ENCODE data around the gene TMEM181.
"Not testable (repeated sequence)": the region's sequence is repeated elsewhere in the genome, so short reads cannot be mapped to it uniquely, and the experiment has no call there.

Gene TMEM181

GRCh38 chr6:158519761-158520160 lies 40.1 kb upstream of the TMEM181 start:
- Histone ChIP-seq H3K9me3 (replicated peaks; ENCODE audit: insufficient read depth, low read length) (no peaks in the 10 kb centered on the region), H3K4me2 (ENCODE audit: low read depth, low read length) (no peak overlapping the region), H3K27ac (ENCODE audit: low read length) (no peak overlapping the region), H3K4me1 (ENCODE audit: low read length) (no peaks in the 10 kb centered on the region), H3K9ac (ENCODE audit: low read length) (no peak overlapping the region), H3F3A (ENCODE audit: insufficient read depth, low read length) (no peaks in the 10 kb centered on the region), H3K79me2 (ENCODE audit: low read length) (no peaks in the 10 kb centered on the region), H3K4me3 (ENCODE audit: low read length) (no peak overlapping the region), H3K9me2 (replicated peaks; ENCODE audit: insufficient read depth, low read length) (no peaks in the 10 kb centered on the region), H3K36me3 (replicated peaks; ENCODE audit: insufficient read depth, low read length) (no peaks in the 10 kb centered on the region), H3K27me3 (replicated peaks; ENCODE audit: insufficient read depth, low read length) (no peaks in the 10 kb centered on the region), H2AFZ (ENCODE audit: low read length) (no peak overlapping the region), H4K20me1 (ENCODE audit: insufficient read depth, low read length) (no peaks in the 10 kb centered on the region)
- DNase-seq, result no peak
- TF ChIP-seq EZH2 (optimal IDR thresholded peaks at IDR 0.05; ENCODE audit: low read depth, low read length) (no peak), EZH2phosphoT487 (IDR thresholded peaks at IDR 0.05; ENCODE audit: low read length) (no peak), CTCF (IDR thresholded peaks at IDR 0.05; ENCODE audit: low read length) (no peak)

GRCh38 chr6:158520975-158521374 lies 38.9 kb upstream of the TMEM181 start:
- H3K9me3 ChIP-seq (replicated peaks; ENCODE audit: insufficient read depth, low read length); H3K79me2 ChIP-seq (ENCODE audit: low read length); H3K9me2 ChIP-seq (replicated peaks; ENCODE audit: insufficient read depth, low read length); H3K27ac ChIP-seq (ENCODE audit: low read length); H2AFZ ChIP-seq (ENCODE audit: low read length); H3K36me3 ChIP-seq (replicated peaks; ENCODE audit: insufficient read depth, low read length); H3K9ac ChIP-seq (ENCODE audit: low read length); H3K27me3 ChIP-seq (replicated peaks; ENCODE audit: insufficient read depth, low read length); H4K20me1 ChIP-seq (ENCODE audit: insufficient read depth, low read length); H3K4me1 ChIP-seq (ENCODE audit: low read length); H3F3A ChIP-seq (ENCODE audit: insufficient read depth, low read length); H3K4me2 ChIP-seq (ENCODE audit: low read depth, low read length); H3K4me3 ChIP-seq (ENCODE audit: low read length); DNase-seq: not testable (repeated sequence)

- Histone ChIP-seq H3K36me3 (replicated peaks; ENCODE audit: insufficient read depth, low read length) (no peaks in the 10 kb centered on the region), H4K20me1 (ENCODE audit: insufficient read depth, low read length) (no peaks in the 10 kb centered on the region), H3K79me2 (ENCODE audit: low read length) (no peaks in the 10 kb centered on the region), H3K4me1 (ENCODE audit: low read length) (no peaks in the 10 kb centered on the region), H3K9me3 (replicated peaks; ENCODE audit: insufficient read depth, low read length) (no peaks in the 10 kb centered on the region), H3K9ac (ENCODE audit: low read length) (no peak overlapping the region), H3K9me2 (replicated peaks; ENCODE audit: insufficient read depth, low read length) (no peaks in the 10 kb centered on the region), H3K4me2 (ENCODE audit: low read depth, low read length) (no peak overlapping the region), H3F3A (ENCODE audit: insufficient read depth, low read length) (no peaks in the 10 kb centered on the region), H3K4me3 (ENCODE audit: low read length) (no peak overlapping the region), H3K27me3 (replicated peaks; ENCODE audit: insufficient read depth, low read length) (no peaks in the 10 kb centered on the region), H2AFZ (ENCODE audit: low read length) (no peak overlapping the region), H3K27ac (ENCODE audit: low read length) (no peak overlapping the region)
- TF ChIP-seq EZH2 (optimal IDR thresholded peaks at IDR 0.05; ENCODE audit: low read depth, low read length), result no peak
- no peak for TF ChIP-seq CTCF (IDR thresholded peaks at IDR 0.05; ENCODE audit: low read length)
- no peak for TF ChIP-seq EZH2phosphoT487 (IDR thresholded peaks at IDR 0.05; ENCODE audit: low read length)
- no peak for DNase-seq
Measured at GRCh38 chr6:158521759-158522158, 38.1 kb upstream of the TMEM181 start.

GRCh38 chr6:158522616-158523015 lies 37.3 kb upstream of the TMEM181 start:
- Histone ChIP-seq H3F3A (ENCODE audit: insufficient read depth, low read length) (no peaks in the 10 kb centered on the region), H3K36me3 (replicated peaks; ENCODE audit: insufficient read depth, low read length) (no peaks in the 10 kb centered on the region), H3K9me3 (replicated peaks; ENCODE audit: insufficient read depth, low read length) (no peaks in the 10 kb centered on the region), H2AFZ (ENCODE audit: low read length) (no peak overlapping the region), H3K79me2 (ENCODE audit: low read length) (no peaks in the 10 kb centered on the region), H3K27me3 (replicated peaks; ENCODE audit: insufficient read depth, low read length) (no peaks in the 10 kb centered on the region), H3K27ac (ENCODE audit: low read length) (no peak overlapping the region), H3K4me1 (ENCODE audit: low read length) (no peaks in the 10 kb centered on the region), H3K9ac (ENCODE audit: low read length) (no peak overlapping the region), H3K4me2 (ENCODE audit: low read depth, low read length) (no peak overlapping the region), H4K20me1 (ENCODE audit: insufficient read depth, low read length) (no peaks in the 10 kb centered on the region), H3K4me3 (ENCODE audit: low read length) (no peak overlapping the region), H3K9me2 (replicated peaks; ENCODE audit: insufficient read depth, low read length) (no peaks in the 10 kb centered on the region)
- no peak for DNase-seq
- no peak for TF ChIP-seq EZH2phosphoT487 (IDR thresholded peaks at IDR 0.05; ENCODE audit: low read length)

All from MM.1S (cell line).